Activated CD4-positive, alpha-beta T cell treated with anti-CD3 and anti-CD28 coated beads, Interleukin-2, amount 50 U/mL, for 1 hour (primary cell): ENCODE data around the gene NADK.
"Not testable (repeated sequence)": the region's sequence is repeated elsewhere in the genome, so short reads cannot be mapped to it uniquely, and the experiment has no call there.

ENCODE experiments used
- DNase-seq: peaks from one replicate; pipeline ENCODE4 v3.0.0-alpha.2; 2020

NADK gene

DNA sequence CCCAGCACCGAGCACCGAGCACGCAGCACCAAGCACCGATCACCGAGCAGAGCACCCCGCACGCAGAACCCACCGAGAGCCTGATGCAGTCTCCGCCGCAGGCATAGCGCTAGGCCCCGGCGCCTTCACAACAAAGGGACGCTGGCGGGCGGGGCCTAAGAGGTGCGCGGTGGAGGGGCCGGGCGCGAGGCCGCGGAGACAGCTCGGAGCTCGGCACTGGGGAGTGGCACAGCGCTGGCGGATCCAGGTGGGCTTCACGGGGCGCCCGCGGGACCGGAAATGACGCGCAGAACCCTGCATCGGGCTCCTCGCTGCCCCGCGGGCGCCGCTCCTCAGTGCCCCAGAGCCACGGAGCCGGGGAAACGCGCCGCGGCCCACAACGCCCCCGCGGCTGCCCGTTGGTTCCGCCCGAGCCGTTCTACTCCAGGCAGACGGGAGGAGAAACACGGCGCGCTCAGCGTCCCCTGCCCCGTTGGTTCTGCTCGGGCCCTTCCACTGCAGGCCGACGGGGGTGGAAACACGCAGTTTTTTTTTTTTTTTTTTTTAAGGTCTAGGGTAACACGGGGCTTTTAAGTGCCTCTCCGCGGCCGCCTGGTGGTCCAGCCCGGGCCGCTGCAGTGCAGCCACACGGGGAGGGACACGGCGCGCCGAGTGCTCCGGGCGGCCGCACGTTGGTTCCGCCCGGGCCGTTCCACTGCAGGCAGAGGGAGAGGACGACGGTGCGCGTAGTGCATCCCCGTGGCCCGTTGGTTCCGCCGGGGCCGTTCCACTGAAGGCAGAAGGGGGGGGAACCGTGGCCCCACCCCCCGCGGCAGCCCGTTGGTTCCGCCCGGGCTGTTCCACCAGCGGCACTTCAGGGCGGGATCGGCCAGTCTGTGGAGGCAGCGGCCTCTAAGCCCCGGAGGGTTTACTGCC, 32.4 kb downstream of the NADK start:
- peak; percentile 98 for DNase-seq

DNA sequence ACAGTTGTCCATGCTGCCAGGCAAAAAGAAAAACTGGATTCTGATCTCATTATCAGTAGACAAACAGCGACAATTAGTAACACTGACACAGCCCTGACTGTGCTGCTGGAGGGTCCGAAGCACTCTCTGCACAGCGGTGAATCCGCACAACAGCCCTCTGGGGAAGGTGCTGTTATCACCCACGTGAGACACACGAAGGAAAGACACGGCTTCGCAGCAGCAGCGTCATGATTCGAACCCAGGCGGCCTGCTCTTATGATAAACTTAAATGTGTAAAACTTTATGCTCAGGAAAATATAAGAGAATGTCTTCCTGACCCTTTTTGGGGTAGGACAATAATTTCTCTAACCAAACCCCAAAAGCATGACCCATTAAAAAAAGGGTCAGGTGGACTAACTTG, 35.7 kb downstream of the NADK start:
- DNase-seq = not testable (repeated sequence)

DNA sequence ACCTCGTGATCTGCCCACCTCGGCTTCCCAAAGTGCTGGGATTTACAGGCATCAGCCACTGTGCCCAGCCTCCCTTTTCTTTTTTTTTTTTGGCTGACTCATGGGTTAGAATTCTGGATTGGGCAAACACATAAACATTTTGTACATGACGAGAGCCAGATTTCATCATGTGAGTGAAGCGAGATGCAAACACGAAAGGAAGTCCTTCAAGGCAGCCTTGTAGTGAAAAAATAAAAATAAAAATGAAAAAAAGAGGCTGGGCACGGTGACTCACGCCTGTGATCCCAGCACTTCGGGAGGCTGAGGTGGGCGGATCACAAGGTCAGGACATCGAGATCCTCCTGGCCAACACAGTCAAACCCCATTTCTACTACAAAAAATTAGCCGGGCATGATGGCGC, 37.3 kb downstream of the NADK start:
- not testable (repeated sequence) for DNase-seq

DNA sequence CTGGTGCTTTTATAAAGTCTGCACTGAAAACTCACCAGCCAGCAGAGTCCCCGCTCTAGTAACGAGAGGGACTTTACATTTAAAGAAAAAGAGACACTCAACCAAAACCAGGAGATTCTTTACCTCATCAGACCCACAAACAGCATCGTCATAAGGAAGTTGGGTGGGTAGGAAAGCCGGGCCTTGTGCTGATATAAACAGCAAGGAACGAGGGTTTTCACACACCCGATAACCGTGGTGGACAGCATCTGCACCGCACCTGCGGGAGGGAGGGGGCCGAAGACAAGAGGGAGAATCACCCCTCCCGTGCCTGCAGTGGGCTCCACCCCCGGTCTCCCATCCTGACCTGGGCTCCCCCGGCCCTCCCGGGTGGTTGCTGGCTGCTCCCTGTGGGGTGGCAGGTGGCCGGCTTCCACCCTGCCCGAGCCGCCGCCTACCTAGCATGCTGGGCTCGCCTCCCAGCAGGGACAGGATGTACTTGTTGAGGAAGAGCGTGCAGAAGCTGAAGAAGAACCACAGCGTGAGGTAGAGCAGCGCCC, 39.4 kb downstream of the NADK start:
- not testable (repeated sequence) for DNase-seq

DNA sequence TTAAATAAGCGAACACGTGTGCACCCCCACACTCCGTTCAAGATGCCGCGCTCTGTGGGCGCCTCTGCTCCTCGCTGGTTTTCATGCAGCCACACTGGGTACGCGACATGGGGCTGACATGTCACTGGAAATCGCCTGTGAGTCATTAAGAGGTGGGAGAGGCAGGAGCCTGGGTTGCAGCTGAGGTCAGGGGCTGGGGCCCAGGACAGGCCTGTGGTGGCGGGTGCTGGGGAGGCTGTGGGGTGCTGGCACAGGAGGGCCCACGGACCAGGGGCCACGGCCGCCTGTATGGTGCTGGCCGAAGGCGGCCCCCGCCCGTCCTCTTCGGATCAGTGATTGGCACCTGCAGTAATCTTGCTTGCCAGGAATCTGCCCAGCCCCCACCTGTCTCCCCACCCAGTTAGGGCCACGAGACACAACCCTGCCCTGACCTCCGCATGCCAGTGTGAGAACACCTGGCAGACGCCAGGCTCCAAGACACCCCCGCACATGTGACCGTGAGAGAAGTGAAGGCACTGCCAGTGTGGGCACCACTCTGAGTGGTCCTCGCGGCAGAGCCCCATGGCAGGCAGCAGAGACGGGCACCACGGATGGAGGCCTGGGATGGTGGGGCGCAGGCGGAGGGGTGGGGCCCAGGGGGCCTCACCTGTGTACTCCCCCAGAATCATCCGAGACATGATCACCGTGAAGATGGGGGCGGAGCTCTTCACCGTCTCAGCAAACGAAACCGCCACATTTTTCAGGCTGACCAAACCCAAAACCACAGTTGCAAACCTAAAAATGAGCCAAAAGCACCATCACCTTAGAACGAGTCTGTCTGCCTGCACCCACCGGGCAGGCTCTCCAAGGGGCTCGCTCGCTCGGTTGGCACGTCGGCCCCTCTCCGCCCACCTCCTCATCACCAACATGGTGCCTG, 40.3 kb downstream of the NADK start:
- not testable (repeated sequence) for DNase-seq

DNA sequence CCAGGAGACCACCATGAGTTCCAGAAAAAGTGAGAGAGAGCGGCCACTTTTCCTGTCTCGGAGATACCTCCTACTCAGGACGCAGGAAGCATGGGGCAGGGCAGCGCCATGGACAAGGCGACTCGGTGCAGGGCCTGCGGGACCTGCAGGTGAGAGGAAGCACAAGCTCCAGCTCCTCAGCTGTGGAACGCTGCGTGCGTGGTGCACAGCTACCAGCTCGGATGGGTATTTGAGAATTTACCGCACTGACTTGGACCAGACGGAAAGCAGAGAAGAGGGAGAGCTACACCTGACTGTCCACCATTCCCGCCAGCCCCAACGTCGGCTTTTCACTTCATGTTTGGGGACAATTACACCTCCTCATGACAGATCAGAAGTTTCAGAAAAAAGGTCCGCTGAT, 45.9 kb downstream of the NADK start:
- DNase-seq = no peak

DNA sequence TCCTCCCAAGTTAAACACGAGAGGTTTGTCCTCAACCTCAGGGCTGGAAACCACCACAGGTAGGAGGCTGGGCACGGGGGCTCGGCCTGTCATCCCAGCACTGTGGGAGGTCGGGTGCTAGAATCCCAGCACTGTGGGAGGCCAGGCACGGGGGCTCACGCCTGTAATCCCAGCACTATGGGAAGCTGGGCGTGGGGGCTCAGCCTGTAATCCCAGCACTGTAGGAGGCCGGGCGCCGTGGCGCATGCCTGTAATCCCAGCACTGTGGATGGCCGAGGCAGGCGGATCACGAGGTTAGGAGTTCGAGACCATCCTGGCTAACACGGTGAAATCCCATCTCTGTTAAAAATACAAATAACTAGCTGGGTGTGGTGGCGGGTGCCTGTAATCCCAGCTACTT, 47.4 kb downstream of the NADK start:
- no peak for DNase-seq

DNA sequence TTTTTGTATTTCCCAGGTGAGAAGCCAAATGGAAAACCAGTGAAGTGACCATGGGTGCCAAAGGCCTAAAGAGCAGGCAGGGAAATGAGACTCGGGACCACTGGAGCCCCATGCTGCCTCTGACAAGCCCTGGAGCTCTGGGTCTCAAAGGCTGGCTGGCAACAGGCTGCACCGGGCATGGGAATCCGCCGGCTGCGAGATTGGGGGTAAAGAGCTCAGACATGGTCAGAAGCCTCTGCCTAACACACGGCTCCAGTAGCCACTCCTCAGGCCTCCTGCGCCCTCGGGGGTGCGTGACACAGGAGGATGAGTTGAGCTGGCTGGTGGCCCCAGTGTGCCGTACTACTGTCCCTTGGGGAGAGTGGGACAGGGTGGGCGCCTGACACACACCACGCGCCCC, 48.0 kb downstream of the NADK start:
- DNase-seq = not testable (repeated sequence)

DNA sequence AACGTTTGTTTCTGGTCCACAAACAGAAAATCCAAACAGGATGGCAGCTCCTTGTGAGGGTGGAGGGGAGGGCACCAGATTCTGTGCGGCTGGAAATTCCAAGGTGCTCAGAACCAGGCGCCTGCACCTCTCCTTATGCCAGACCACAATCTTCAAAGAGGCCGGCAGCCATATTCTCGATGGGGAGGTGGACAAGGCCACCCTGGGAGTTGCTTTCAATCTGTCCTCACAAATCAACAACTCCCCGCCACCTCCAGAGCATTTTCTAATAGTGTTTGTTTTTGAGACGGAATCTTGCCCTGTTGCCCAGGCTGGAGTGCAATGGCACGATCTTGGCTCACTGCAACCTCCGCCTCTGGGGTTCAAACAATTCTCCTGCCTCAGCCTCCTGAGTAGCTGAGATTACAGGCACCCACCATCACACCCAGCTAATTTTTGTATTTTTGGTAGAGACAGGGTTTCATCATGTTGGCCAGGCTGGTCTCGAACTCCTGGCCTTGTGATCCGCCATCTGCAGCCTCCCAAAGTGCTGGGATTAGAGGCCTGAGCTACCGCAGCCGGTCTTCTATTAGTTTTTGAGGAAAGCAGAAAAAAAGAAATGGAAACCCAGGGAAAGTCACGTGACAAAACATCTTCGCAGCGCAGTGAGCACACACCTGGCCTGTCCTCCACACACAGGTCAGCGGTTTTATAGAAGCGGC, 49.0 kb downstream of the NADK start:
- DNase-seq = not testable (repeated sequence)

DNA sequence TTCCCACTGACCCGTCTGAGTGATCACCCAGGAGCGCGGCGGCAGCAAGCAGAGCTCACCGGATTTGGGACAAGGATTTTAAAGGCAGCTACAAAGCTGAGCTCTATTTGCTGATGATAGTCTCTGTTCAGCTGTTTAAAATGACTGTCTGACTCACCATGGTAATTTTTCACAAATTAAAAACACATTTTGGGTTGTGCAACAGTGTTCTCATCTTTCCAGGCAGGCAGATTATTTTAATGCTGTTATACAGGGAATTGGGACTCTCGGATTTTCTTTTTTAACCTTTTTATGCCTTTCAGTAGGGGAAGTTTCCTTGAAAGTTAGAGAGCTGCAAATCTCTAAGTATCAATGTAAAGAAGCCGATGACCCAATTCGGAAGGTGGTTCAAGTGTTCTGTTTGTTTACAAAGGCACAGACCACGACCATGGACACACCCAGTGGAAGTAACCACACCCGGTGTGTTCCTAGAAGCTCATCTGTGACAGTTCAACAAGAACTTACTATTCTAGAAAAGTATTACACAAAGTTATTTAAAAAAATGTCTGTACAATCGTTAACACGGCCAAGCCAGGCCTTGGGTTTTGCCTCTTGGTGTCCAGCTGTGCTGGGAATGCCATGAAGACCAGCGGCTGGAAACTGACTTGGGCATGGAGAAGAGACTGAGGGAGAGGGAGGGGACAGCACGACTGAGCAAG, 49.8 kb downstream of the NADK start:
- DNase-seq = peak; percentile 17

DNA sequence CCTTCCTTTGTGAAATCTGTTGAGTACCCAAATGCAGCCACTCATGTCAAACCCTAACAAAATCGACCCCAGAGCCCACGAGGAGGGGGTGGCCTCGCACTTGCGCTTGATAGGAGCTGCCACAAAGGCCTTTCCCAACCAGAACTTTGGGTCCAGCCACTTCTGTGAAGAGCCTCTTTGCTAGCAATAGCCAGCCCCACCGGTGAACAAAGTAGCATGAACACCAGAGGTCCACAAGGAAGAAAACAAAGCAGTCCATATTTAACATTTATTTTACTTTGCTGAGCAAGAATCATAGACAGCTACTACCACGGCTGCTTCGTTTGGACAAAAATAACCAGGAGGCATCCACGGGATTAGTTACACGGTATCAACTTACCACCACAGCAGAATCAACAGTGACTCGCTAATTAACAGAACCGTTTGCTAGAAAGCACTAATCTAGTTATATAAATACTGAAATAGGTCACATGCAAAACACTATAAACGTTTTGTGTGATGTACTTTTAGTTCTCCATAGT, 51.1 kb downstream of the NADK start:
- DNase-seq = not testable (repeated sequence)

DNA sequence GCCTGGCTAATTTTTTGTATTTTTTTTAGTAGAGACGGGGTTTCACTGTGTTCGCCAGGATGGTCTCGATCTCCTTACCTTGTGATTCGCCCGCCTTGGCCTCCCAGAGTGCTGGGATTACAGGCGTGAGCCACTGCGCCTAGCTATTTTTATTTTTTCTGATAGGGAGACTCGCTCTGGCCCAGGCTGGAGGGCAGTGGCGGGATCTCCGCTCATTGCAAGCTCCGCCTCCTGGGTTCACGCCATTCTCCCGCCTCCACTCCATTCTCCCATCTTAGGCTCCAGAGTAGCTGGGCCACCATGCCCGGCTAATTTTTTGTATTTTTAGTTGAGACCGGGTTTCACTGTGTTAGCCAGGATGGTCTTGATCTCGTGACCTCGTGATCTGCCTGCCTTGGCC, 52.2 kb downstream of the NADK start:
- not testable (repeated sequence) for DNase-seq

DNA sequence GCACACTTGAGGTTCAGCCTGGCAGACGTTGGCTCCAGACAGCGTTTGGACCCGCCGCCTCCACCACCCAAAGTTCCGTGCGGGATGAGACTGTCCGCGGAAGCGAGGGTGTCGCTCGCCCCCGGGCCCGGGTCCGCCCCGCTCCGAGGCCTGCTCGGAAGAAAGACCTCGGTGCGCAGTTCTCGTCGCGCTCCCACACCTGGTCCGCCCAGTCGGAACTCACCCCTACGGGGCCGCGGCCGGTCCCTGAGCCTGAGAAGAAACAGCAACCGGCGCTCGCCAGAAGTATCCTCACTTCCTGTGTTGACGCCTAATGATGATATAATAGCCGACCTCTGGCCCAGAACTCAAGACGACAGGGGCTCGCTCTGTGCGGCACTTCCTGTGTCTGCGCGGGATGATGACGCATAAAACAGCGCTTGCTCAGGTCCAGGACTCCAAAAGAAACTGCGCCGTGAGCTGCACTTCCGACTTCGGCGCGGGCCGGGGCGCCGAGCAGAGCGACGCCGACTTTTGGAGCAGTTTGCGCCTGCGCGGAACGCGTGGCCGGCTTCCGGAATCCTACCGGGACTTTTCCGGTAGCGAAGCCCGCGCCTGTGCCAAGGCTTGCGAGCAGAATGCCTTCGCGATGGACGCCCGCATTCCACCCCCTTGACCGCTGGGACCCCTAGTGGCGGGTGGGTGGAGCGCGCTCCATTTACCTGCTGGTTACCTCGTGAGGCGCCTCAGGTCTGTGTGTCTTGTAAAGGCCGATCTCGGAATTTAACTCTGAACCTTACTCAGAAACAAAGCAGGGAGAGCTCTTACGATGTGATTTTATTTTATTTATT, 54.0 kb downstream of the NADK start, which contains the start of gene CDK11A:
Gene CDK11A (minus strand): TSS at position 323 of the 830 bp plus-strand sequence. CDS start 1,539 bp downstream, outside the sequence.
- DNase-seq = peak; percentile 93

DNA sequence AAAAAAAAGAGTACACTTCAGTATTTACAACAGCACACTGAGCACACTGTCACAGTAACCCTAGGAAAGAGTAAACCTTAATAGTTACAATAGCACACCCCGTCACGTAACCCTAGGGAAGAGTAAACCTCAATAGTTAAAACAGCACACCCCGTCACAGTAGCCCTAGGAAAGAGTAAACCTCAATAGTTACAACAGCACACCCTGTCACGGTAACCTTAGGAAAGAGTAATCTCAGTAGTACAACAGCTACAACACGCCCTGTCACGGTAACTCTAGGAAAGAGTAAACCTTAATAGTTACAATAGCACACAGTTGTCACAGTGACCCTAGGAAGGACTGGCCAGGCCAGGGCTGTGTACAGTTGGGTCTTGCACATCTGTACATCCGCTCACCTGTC, 57.1 kb downstream of the NADK start:
- no peak for DNase-seq

DNA sequence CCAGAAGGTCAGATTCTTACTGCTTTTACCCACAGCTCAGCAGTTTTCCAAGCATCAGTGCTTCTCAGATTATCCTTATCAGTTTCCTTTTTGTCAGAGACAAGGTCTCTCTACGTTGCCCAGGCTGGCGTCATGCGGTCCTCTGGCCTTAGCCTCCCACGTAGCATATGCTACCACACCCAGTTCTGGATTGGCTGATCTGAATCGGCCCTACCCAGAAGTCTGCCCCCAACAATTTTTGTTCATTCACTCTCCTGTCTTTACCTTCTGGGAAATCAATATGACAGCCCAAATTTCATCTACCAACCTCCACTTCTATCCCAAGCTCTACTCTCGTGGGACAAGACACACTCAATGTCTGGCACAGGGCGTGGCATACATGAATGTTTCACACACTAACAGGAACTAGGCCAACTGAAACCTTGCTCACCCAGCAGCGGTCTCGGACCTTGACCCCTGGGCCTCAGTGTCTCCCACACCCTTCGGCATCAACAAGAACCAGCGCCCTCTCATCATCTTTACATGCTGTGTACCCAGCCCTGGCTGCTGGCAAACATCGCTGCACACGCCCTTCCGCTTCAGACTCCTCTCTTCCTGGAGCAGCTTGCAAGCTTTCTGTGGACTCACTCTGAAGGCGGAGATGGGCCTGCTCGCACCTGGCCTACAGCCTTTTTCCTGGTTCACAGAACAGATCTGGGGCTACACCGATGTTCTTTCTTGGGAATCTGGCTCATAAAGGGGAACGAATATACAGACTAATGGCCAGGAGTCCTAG, 63.0 kb downstream of the NADK start:
- DNase-seq = not testable (repeated sequence)

DNA sequence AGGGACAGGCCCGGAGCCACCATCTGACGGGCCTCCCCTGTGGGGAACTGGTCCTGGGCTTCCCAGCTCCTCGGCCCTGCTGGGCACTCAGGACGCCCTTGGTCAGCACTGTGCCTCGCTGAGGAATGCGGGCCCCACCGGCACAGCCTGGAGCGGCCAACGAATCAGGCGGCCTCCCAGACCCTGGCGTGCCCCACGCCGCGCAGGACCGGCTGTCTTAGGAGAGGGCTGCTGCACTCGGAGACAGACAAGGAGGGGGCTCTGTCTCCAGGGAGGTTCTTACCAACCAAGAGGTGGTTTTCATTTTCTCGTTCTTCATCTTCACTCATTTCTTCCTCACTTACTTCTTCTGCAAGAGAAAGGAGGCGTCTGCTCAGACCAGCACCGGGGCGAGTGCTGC, 70.4 kb downstream of the NADK start:
- DNase-seq = not testable (repeated sequence)

DNA sequence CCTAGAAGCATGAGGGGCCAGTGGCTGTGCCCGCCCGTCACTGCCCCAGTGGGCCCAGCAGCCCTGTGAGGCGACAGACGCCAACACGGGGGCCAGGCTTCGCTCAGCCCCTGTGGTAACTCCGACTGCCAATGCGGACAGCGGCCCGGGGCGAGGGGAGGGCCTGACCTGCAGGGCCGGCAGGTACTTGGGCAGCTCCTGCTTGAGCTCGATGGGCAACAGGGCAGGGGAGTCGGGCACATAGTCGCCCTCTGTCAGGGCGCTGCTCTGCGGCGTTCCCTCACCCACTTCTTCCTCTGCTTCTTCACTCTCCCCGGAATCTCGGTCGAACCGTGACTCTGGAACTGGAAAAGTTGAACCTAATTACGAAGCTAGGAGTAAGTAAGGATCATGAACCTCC, 71.0 kb downstream of the NADK start:
- not testable (repeated sequence) for DNase-seq

DNA sequence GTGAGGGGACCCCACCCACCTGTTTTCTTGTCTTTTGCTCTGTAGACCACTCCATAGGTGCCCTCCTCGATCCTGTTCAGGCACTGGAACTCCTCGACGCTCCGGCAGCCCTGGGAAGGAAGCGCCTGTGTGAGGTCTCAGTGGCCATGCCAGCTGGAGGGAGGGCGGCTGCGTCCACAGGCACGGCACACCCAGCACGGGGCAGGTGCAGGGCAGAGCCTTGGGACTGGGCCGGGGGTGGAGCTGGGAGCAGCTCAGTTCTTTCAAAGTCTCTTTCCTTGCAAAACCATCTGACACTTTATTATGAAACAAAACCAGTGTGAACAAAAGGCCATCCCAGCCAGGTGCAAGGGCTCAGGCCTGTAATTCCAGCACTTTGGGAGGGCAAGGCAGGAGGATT, 72.6 kb downstream of the NADK start:
- not testable (repeated sequence) for DNase-seq

DNA sequence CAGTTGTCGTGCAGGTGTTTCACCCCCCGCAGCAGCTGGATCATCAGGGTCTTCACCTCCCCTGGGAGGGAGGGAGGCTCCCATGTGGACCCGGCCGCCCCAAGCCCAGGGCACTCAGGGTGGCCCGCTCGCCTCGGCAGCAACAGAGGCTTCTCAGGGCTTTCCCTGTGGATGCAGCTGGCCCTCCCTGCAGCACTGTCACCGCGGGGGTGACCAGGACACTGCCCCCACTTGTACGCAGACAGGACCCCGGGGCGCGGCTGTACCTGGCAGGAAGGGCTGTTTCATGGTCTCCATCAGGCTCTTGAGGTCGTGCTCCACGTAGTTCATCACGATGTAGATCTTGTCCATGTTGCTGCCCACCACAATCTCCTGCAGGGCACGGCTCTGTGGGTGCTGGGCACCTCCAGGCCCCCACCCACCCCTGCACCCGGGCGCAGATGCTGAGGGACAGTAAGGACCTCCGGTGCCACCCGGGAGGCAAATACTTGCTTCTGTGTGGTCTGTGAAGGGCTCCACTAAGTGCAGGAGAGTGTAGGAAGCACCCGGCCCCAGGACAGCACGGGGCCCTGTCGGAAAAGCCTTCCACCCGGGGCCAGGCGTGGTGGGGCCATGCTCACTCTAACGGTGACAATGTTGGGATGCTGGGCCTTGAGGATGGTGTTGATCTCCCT, 73.8 kb downstream of the NADK start:
- DNase-seq = not testable (repeated sequence)
